NCI-H2196 (cell line): Measurements from ENCODE around the gene LSP1.

Source experiments
- DNase-seq: peaks from one replicate; lab custom pipeline; 2025; ENCODE audit not compliant: unreplicated experiment; lab: John Stamatoyannopoulos, UW

The LSP1 gene

GRCh38 chr11:1824221-1825038 lies 28.5 kb upstream of the LSP1 start:
- DNase-seq: no peak

- no peak for DNase-seq
Measured at GRCh38 chr11:1825039-1825740, 27.7 kb upstream of the LSP1 start.

- no peak for DNase-seq
Measured at GRCh38 chr11:1825785-1826451, 27.0 kb upstream of the LSP1 start.

GRCh38 chr11:1826552-1827094 lies 26.3 kb upstream of the LSP1 start:
- DNase-seq: peak; percentile 12

- DNase-seq: peak; percentile 80
Measured at GRCh38 chr11:1827095-1827813, 25.6 kb upstream of the LSP1 start.

GRCh38 chr11:1827931-1828330 lies 25.0 kb upstream of the LSP1 start:
- DNase-seq: no peak

- DNase-seq: no peak
Measured at GRCh38 chr11:1828542-1828941, 24.3 kb upstream of the LSP1 start.

- DNase-seq: no peak
Measured at GRCh38 chr11:1829039-1829820, 23.7 kb upstream of the LSP1 start.

GRCh38 chr11:1830004-1830321 lies 22.9 kb upstream of the LSP1 start:
- DNase-seq: no peak

- DNase-seq: peak; percentile 10
Measured at GRCh38 chr11:1830322-1831223, 22.3 kb upstream of the LSP1 start.

- DNase-seq: no peak
Measured at GRCh38 chr11:1831338-1832210, 21.3 kb upstream of the LSP1 start.

GRCh38 chr11:1832211-1832919 lies 20.5 kb upstream of the LSP1 start:
- peak; percentile 40 for DNase-seq

GRCh38 chr11:1832920-1833295 lies 20.0 kb upstream of the LSP1 start:
- no peak for DNase-seq

GRCh38 chr11:1834062-1834610 lies 18.7 kb upstream of the LSP1 start:
- DNase-seq: peak; percentile 59

GRCh38 chr11:1834779-1835670 lies 17.9 kb upstream of the LSP1 start, which contains the start of gene SYT8:
Gene SYT8 (plus strand): TSS chr11:1834990. CDS start chr11:1835106, 116 bp downstream.
- DNase-seq: peak; percentile 33

GRCh38 chr11:1835671-1836010 lies 17.2 kb upstream of the LSP1 start:
- DNase-seq: no peak
